Keratinocyte (primary cell): ENCODE results near the gene USP38. TPM values are rescaled to one million over a fixed set of nuclear protein-coding genes. Genes with fewer than 3 reads are reported as not detected.

Experiments used
- DNase-seq: peaks from one replicate; pipeline ENCODE4 v3.0.0-alpha.2; 2011; ENCODE audit warnings: low read depth, missing footprints, low spot score
- FAIRE-seq: peaks from 2 replicates; lab custom pipeline; 2011; peaks lifted over from hg19 to GRCh38; lab: Jason Lieb, UNC
- H2AFZ ChIP-seq: 2 replicates; pipeline ENCODE4 v1.6.0; 2012; ENCODE audit warnings: low read length, control low read depth, inconsistent platforms; ENCODE audit not compliant: control insufficient read depth
- H3K27ac ChIP-seq: 2 replicates; pipeline ENCODE4 v1.5.1; 2011; ENCODE audit warnings: low read length; ENCODE audit not compliant: control insufficient read depth, insufficient read depth
- H3K27me3 ChIP-seq: 3 replicates; pipeline ENCODE4 v1.6.0; 2011; ENCODE audit warnings: low read length; ENCODE audit not compliant: control insufficient read depth, insufficient read depth; ENCODE audit errors: extremely low read depth
- H3K36me3 ChIP-seq, 2 experiments: 2 replicates in 1 of 2; 3 replicates in 1 of 2; pipeline ENCODE4 v1.5.1; 2011; ENCODE audit warnings: low read length in 2 of 2, mild to moderate bottlenecking in 1 of 2; ENCODE audit not compliant: control insufficient read depth in 2 of 2, insufficient read depth in 2 of 2; ENCODE audit errors: extremely low read depth in 1 of 2
- H3K4me1 ChIP-seq: 3 replicates; pipeline ENCODE4 v1.5.1; 2011; ENCODE audit warnings: low read length; ENCODE audit not compliant: control insufficient read depth, insufficient read depth; ENCODE audit errors: extremely low read depth
- H3K4me2 ChIP-seq: 3 replicates; pipeline ENCODE4 v1.6.0; 2011; ENCODE audit warnings: low read depth, low read length; ENCODE audit not compliant: control insufficient read depth, insufficient read depth; ENCODE audit errors: extremely low read depth
- H3K4me3 ChIP-seq, 3 experiments: fragments of 200-600 bp in 1 of 3; sonication (generic) in 1 of 3; 2 replicates in 2 of 3; 3 replicates in 1 of 3; pipeline ENCODE4 v1.5.1; 2011 to 2016; ENCODE audit warnings: low read length in 3 of 3, mild to moderate bottlenecking in 3 of 3, control low read depth in 2 of 3, inconsistent platforms in 1 of 3, low read depth in 1 of 3, mixed read lengths in 1 of 3, mixed run types in 1 of 3, moderate library complexity in 1 of 3; ENCODE audit not compliant: control insufficient read depth in 2 of 3, insufficient read depth in 2 of 3; ENCODE audit errors: extremely low read depth in 1 of 3
- H3K79me2 ChIP-seq: 2 replicates; pipeline ENCODE4 v1.6.0; 2012; ENCODE audit warnings: low read length; ENCODE audit not compliant: control insufficient read depth, insufficient read depth
- H3K9ac ChIP-seq: 3 replicates; pipeline ENCODE4 v1.6.0; 2011; ENCODE audit warnings: low read length; ENCODE audit not compliant: control insufficient read depth, insufficient read depth; ENCODE audit errors: extremely low read depth
- H3K9me1 ChIP-seq: 3 replicates; pipeline ENCODE4 v1.6.0; 2011; ENCODE audit warnings: low read length; ENCODE audit not compliant: control insufficient read depth, insufficient read depth; ENCODE audit errors: extremely low read depth
- H3K9me3 ChIP-seq: 2 replicates; pipeline ENCODE4 v1.5.1; 2012; ENCODE audit warnings: low read depth, low read length; ENCODE audit not compliant: control insufficient read depth
- H4K20me1 ChIP-seq: 3 replicates; pipeline ENCODE4 v1.6.0; 2011; ENCODE audit warnings: low read length; ENCODE audit not compliant: control insufficient read depth, insufficient read depth; ENCODE audit errors: extremely low read depth
- EZH2 ChIP-seq: IDR thresholded peaks from one replicate; pipeline ENCODE4 v1.6.1; 2012; ENCODE audit warnings: inconsistent platforms, mild to moderate bottlenecking, low read length, moderate library complexity
- dilution Hi-C: fragments of 300-500 bp; cut with MboI; formaldehyde crosslinking; loops from one replicate; pipeline ENCODE4 v1.7.0; 2020; ENCODE audit warnings: low sequenced_read_pairs; ENCODE audit not compliant: extremely low pct_ligation_motif_present
- polyA plus RNA-seq, 5 experiments: library from polyadenylated mRNA; depleted of rRNA in 3 of 5; stranded (reverse) in 3 of 5; stranded (forward) in 1 of 5; unstranded in 1 of 5; fragments of >200 nt; gene quantifications; 1 replicate in 1 of 5; 2 replicates in 3 of 5; 3 replicates in 1 of 5; pipeline versions ENCODE4 v1.2.1 to v1.2.3, GENCODE V29; 2011 to 2012; ENCODE audit warnings: missing spikeins in 2 of 5, low read depth in 1 of 5, low replicate concordance in 1 of 5
- TF ChIP-seq, protein P1 (sequence below), 3 experiments: IDR thresholded peaks in 1 of 3; conservative IDR thresholded peaks in 1 of 3; optimal IDR thresholded peaks in 1 of 3; 2 replicates in 2 of 3; 3 replicates in 1 of 3; pipeline versions ENCODE3 to v1.5.1; 2011; ENCODE audit warnings: low read length in 3 of 3, mild to moderate bottlenecking in 3 of 3, moderate library complexity in 2 of 3, control low read depth in 1 of 3, inconsistent platforms in 1 of 3; ENCODE audit not compliant: insufficient read depth in 2 of 3; ENCODE audit errors: extremely low read depth in 1 of 3

USP38 gene
- polyA plus RNA-seq, 1 donor (not counting 4 experiments of a cell fraction or from before 2014, with no cell fraction given), result 12.8 TPM

DNA sequence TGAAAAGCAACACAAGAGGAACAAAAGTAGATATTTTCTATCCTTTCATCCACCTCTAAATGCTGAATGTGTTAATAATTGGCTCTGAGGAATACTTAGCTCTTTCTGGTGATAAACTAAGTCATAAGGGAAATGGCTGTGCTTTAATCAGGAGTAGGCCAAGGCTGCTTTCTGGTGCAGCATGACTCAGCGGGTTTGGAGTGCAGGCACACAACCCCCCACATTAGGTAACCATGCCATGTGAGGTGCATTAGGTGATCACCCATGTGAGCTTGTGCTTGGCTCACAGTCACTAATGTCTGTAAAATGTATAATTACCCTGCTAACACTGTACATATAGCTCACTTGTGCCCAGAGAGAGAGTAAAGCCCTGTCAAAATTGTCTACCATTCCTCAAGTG lies 57.2 kb downstream of the USP38 start:
- Histone ChIP-seq H3K4me3 (no peak overlapping the region), H2AFZ (peak overlapping the region; percentile 1), H3K79me2 (no peaks in the 10 kb centered on the region), H3K36me3 (no peaks in the 10 kb centered on the region), H3K27me3 (no peaks in the 10 kb centered on the region), H3K27ac (no peak overlapping the region), H3K9me1 (no peaks in the 10 kb centered on the region), H3K4me1 (peaks cover 6% of the 10 kb centered on the region), H4K20me1 (no peaks in the 10 kb centered on the region), H3K9me3 (no peaks in the 10 kb centered on the region), H3K9ac (no peak overlapping the region), H3K4me2 (no peak overlapping the region)
- TF ChIP-seq, protein P1, sequence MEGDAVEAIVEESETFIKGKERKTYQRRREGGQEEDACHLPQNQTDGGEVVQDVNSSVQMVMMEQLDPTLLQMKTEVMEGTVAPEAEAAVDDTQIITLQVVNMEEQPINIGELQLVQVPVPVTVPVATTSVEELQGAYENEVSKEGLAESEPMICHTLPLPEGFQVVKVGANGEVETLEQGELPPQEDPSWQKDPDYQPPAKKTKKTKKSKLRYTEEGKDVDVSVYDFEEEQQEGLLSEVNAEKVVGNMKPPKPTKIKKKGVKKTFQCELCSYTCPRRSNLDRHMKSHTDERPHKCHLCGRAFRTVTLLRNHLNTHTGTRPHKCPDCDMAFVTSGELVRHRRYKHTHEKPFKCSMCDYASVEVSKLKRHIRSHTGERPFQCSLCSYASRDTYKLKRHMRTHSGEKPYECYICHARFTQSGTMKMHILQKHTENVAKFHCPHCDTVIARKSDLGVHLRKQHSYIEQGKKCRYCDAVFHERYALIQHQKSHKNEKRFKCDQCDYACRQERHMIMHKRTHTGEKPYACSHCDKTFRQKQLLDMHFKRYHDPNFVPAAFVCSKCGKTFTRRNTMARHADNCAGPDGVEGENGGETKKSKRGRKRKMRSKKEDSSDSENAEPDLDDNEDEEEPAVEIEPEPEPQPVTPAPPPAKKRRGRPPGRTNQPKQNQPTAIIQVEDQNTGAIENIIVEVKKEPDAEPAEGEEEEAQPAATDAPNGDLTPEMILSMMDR (optimal IDR thresholded peaks at IDR 0.05 in 1 of 3, IDR thresholded peaks at IDR 0.05 in 1 of 3, conservative IDR thresholded peaks at IDR 0.05 in 1 of 3; ENCODE audit: extremely low read depth in 1 of 3, insufficient read depth in 2 of 3, low read length in 3 of 3), result no peak
- TF ChIP-seq EZH2, result no peak
- dilution Hi-C loops, result no loop called here
- DNase-seq (no peak), FAIRE-seq (no peak)

DNA sequence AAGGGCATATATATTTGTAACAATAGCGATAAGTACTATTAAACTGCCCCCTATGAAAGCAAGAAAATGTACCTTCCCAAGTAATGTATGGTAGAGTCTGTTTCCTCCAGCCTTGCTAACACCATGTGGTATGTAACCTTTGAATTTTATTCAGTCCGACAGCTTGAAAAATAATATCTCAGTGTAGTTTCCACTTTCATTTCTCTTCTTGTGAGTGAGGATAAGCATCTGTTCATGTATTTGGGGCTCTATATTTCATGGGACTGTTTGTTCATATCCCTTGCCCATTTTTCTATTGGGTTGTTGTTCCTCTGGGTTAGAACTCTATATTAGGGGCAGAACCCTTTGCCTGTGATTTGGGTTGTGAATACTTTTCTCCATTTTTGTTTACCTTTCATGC lies 58.3 kb downstream of the USP38 start:
- dilution Hi-C loops, result no loop called here
- Histone ChIP-seq H3K36me3 (no peaks in the 10 kb centered on the region), H2AFZ (no peak overlapping the region), H3K27me3 (no peaks in the 10 kb centered on the region), H3K9me3 (no peaks in the 10 kb centered on the region), H3K4me2 (no peak overlapping the region), H3K4me3 (no peak overlapping the region), H3K4me1 (peaks cover 6% of the 10 kb centered on the region), H3K27ac (no peak overlapping the region), H3K9ac (no peak overlapping the region), H3K9me1 (no peaks in the 10 kb centered on the region), H3K79me2 (no peaks in the 10 kb centered on the region), H4K20me1 (no peaks in the 10 kb centered on the region)
- TF ChIP-seq, protein P1 (optimal IDR thresholded peaks at IDR 0.05 in 1 of 3, IDR thresholded peaks at IDR 0.05 in 1 of 3, conservative IDR thresholded peaks at IDR 0.05 in 1 of 3; ENCODE audit: extremely low read depth in 1 of 3, insufficient read depth in 2 of 3, low read length in 3 of 3), result no peak
- TF ChIP-seq EZH2, result no peak
- no peak for FAIRE-seq
- DNase-seq, result no peak
